HepG2 (cell line): Measurements from ENCODE around the gene GAREM1. TPM values are rescaled to one million over a fixed set of nuclear protein-coding genes. Genes with fewer than 3 reads are reported as not detected.

Experiments used
- ARID3A ChIP-seq: IDR thresholded peaks from 2 replicates; pipeline ENCODE4 v1.6.1; 2012; ENCODE audit warnings: low read depth, low read length, improper control_type of control experiment
- BCL6 ChIP-seq: IDR thresholded peaks from 2 replicates; pipeline ENCODE4 v1.6.1; 2016; ENCODE audit warnings: missing genetic modification reagents, missing compliant biosample characterization
- DMAP1 ChIP-seq: IDR thresholded peaks from 2 replicates; pipeline ENCODE4 v1.6.1; 2016
- PBX2 ChIP-seq: IDR thresholded peaks from 2 replicates; pipeline ENCODE4 v1.6.1; 2016; ENCODE audit warnings: control low read depth
- SNAI1 ChIP-seq: sonication (generic); formaldehyde crosslinking; IDR thresholded peaks from 2 replicates; pipeline ENCODE4 v1.5.0; 2020; ENCODE audit warnings: mild to moderate bottlenecking, missing genetic modification reagents, borderline replicate concordance
- SOX13 ChIP-seq, 3 experiments: fragments of 450-650 bp in 1 of 3; sonication (generic) in 1 of 3; formaldehyde crosslinking in 1 of 3; IDR thresholded peaks in 2 of 3; conservative IDR thresholded peaks in 1 of 3; 2 replicates each; pipeline versions ENCODE4 v1.5.0 to v1.6.1; 2016 to 2020; ENCODE audit warnings: antibody characterized with exemption in 1 of 3, mild to moderate bottlenecking in 1 of 3, missing compliant biosample characterization in 1 of 3, missing genetic modification reagents in 1 of 3, moderate library complexity in 1 of 3
- ZFP62 ChIP-seq: sonication (generic); formaldehyde crosslinking; IDR thresholded peaks from 2 replicates; pipeline ENCODE4 v1.4.0; 2020; ENCODE audit warnings: missing genetic modification reagents
- ZNF138 ChIP-seq: sonication (generic); formaldehyde crosslinking; IDR thresholded peaks from 2 replicates; pipeline ENCODE4 v1.5.0; 2020; ENCODE audit warnings: mild to moderate bottlenecking, low read depth, missing genetic modification reagents
- ZNF207 ChIP-seq: fragments of 450-650 bp; IDR thresholded peaks from 2 replicates; pipeline ENCODE4 v1.6.1; 2016; ENCODE audit warnings: antibody characterized with exemption, borderline replicate concordance
- ZNF230 ChIP-seq: sonication (generic); formaldehyde crosslinking; IDR thresholded peaks from 2 replicates; pipeline ENCODE4 v1.4.0; 2020; ENCODE audit warnings: mild to moderate bottlenecking, missing genetic modification reagents
- ZNF350 ChIP-seq: sonication (generic); formaldehyde crosslinking; IDR thresholded peaks from 2 replicates; pipeline ENCODE4 v1.4.0; 2020; ENCODE audit warnings: mild to moderate bottlenecking, low read depth, missing genetic modification reagents, borderline replicate concordance
- ZNF496 ChIP-seq: sonication (generic); formaldehyde crosslinking; IDR thresholded peaks from 2 replicates; pipeline ENCODE4 v1.8.1; 2023; ENCODE audit warnings: mild to moderate bottlenecking, moderate library complexity, missing genetic modification reagents; ENCODE audit not compliant: insufficient replicate concordance
- ZNF503 ChIP-seq: sonication (generic); formaldehyde crosslinking; IDR thresholded peaks from 2 replicates; pipeline ENCODE4 v1.4.0; 2020; ENCODE audit warnings: missing genetic modification reagents
- ZNF709 ChIP-seq: sonication (generic); formaldehyde crosslinking; IDR thresholded peaks from 2 replicates; pipeline ENCODE4 v1.5.0; 2020; ENCODE audit warnings: mild to moderate bottlenecking, missing genetic modification reagents
- ZNF747 ChIP-seq: sonication (generic); formaldehyde crosslinking; IDR thresholded peaks from 2 replicates; pipeline ENCODE4 v1.8.1; 2023; ENCODE audit warnings: missing genetic modification reagents, mild to moderate bottlenecking, borderline replicate concordance
- ZNF75D ChIP-seq: sonication (generic); formaldehyde crosslinking; IDR thresholded peaks from 2 replicates; pipeline ENCODE4 v1.8.1; 2023; ENCODE audit warnings: missing genetic modification reagents, mild to moderate bottlenecking, borderline replicate concordance
- polyA plus RNA-seq, 8 experiments: library from polyadenylated mRNA; depleted of rRNA in 3 of 8; stranded (reverse) in 7 of 8; unstranded in 1 of 8; fragments of >200 nt; fragmentation: Illumina TruSeq in 4 of 8; extraction: Trizol in 4 of 8; gene quantifications; 2 replicates each; pipeline versions ENCODE4 v1.2.1 to v1.2.3, GENCODE V29; 2011 to 2016; ENCODE audit warnings: low read depth in 4 of 8, missing spikeins in 1 of 8, mixed read lengths in 1 of 8; ENCODE audit not compliant: insufficient read depth in 1 of 8
- total RNA-seq, 5 experiments: library from RNA; depleted of rRNA; stranded (reverse); fragments of >200 nt; fragmentation: Illumina TruSeq; extraction: Trizol; gene quantifications; 2 replicates each; pipeline ENCODE4 v1.2.3, GENCODE V29; 2016; ENCODE audit warnings: low read depth in 1 of 5
- TF ChIP-seq, protein P1 (sequence below): IDR thresholded peaks from 2 replicates; pipeline ENCODE4 v1.6.1; 2016; ENCODE audit warnings: missing compliant biosample characterization, missing genetic modification reagents, borderline replicate concordance
- TF ChIP-seq, protein P2 (sequence below): sonication (generic); formaldehyde crosslinking; IDR thresholded peaks from 2 replicates; pipeline ENCODE4 v1.5.1; 2020; ENCODE audit warnings: mild to moderate bottlenecking, missing genetic modification reagents, moderate library complexity

The GAREM1 gene
- total and polyA plus RNA-seq, 2 of the 13 experiments (the other 11 are each of a cell fraction or from before 2014, with no cell fraction given) = 2.5 to 2.9 TPM

GRCh38 chr18:32372381-32373061 lies 98.2 kb downstream of the GAREM1 start (continued):
- TF ChIP-seq ZNF350 (CRISPR knock-in tag) = peak; percentile 78; the same call in 1 of the 2 replicates
- TF ChIP-seq, protein P1, sequence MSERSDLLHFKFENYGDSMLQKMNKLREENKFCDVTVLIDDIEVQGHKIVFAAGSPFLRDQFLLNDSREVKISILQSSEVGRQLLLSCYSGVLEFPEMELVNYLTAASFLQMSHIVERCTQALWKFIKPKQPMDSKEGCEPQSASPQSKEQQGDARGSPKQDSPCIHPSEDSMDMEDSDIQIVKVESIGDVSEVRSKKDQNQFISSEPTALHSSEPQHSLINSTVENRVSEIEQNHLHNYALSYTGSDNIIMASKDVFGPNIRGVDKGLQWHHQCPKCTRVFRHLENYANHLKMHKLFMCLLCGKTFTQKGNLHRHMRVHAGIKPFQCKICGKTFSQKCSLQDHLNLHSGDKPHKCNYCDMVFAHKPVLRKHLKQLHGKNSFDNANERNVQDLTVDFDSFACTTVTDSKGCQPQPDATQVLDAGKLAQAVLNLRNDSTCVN (CRISPR knock-in tag) = no peak
- TF ChIP-seq ZFP62 (CRISPR knock-in tag) = no peak
- TF ChIP-seq ZNF747 (CRISPR knock-in tag) = peak; percentile 50; the same call in 1 of the 2 replicates
- TF ChIP-seq ZNF75D (CRISPR knock-in tag) = no peak
- TF ChIP-seq ZNF496 (CRISPR knock-in tag) = no peak
- TF ChIP-seq DMAP1 (CRISPR knock-in tag) = peak; percentile 22; the same call in 1 of the 2 replicates
- TF ChIP-seq SOX13 (IDR thresholded peaks at IDR 0.05) = no peak
- TF ChIP-seq SOX13 (CRISPR knock-in tag; conservative IDR thresholded peaks at IDR 0.05 in 1 of 2, IDR thresholded peaks at IDR 0.05 in 1 of 2) = peak in 1 of 2 experiments; percentile 76; a peak in 2 of 4 replicates
- no peak for TF ChIP-seq SNAI1 (CRISPR knock-in tag)
- TF ChIP-seq, protein P2, sequence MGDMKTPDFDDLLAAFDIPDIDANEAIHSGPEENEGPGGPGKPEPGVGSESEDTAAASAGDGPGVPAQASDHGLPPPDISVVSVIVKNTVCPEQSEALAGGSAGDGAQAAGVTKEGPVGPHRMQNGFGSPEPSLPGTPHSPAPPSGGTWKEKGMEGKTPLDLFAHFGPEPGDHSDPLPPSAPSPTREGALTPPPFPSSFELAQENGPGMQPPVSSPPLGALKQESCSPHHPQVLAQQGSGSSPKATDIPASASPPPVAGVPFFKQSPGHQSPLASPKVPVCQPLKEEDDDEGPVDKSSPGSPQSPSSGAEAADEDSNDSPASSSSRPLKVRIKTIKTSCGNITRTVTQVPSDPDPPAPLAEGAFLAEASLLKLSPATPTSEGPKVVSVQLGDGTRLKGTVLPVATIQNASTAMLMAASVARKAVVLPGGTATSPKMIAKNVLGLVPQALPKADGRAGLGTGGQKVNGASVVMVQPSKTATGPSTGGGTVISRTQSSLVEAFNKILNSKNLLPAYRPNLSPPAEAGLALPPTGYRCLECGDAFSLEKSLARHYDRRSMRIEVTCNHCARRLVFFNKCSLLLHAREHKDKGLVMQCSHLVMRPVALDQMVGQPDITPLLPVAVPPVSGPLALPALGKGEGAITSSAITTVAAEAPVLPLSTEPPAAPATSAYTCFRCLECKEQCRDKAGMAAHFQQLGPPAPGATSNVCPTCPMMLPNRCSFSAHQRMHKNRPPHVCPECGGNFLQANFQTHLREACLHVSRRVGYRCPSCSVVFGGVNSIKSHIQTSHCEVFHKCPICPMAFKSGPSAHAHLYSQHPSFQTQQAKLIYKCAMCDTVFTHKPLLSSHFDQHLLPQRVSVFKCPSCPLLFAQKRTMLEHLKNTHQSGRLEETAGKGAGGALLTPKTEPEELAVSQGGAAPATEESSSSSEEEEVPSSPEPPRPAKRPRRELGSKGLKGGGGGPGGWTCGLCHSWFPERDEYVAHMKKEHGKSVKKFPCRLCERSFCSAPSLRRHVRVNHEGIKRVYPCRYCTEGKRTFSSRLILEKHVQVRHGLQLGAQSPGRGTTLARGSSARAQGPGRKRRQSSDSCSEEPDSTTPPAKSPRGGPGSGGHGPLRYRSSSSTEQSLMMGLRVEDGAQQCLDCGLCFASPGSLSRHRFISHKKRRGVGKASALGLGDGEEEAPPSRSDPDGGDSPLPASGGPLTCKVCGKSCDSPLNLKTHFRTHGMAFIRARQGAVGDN (CRISPR knock-in tag) = no peak
- no peak for TF ChIP-seq ZNF207
- no peak for TF ChIP-seq ZNF230 (CRISPR knock-in tag)
- no peak for TF ChIP-seq ZNF138 (CRISPR knock-in tag)
- peak; percentile 71 for TF ChIP-seq BCL6 (CRISPR knock-in tag)
- TF ChIP-seq ZNF503 (CRISPR knock-in tag) = peak; percentile 55; the same call in 1 of the 2 replicates
- no peak for TF ChIP-seq ZNF709 (CRISPR knock-in tag)
- no peak for TF ChIP-seq ARID3A
- TF ChIP-seq PBX2 (CRISPR knock-in tag) = no peak
